GM18909 (cell line): ENCODE measurements around the gene NYNRIN.
"Not testable (repeated sequence)": the region's sequence is repeated elsewhere in the genome, so short reads cannot be mapped to it uniquely, and the experiment has no call there.

Source experiments
- ATAC-seq: cut with Tn5 transposase; IDR thresholded peaks from one replicate; pipeline ENCODE4 v1.9.1; 2021; ENCODE audit warnings: mild to moderate bottlenecking; ENCODE audit not compliant: unreplicated experiment, poor library complexity

NYNRIN gene

DNA sequence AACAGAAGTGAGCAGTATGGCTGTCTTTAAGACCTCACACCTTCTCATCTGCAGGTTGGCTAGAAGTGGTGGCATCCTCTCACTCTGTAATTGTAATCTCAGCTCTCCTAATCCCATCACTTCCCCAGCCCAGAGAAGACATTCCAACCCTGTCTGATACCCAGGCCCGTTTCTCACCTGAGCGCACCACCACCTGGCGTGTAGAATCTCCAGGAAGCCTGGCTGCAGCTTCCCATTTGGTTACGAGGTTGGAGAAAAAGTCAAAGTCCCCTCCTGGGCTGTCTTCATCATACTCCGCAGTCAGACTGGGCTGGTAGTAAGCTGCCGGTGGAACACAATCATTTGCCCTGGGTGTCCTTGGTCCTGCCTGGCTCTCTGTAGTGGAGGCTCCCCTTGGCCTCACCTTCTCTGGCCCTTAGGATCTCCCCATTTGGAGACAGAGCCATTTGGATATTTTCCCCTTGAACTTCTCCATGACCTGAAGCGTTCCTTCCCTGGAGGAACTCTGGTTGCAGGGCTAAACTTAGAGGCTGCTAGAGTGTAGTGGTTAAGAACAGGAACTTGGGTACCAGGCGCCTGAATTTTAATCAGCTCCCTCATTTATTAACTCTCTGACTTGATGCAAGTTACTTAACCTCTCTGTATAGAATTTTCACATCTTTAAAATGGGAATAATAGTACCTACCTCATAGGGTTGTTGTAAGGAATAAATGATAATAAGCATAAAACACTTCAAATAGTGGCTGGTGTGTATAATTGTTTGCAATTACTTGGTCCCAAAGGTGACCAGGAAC, 42.0 kb downstream of the NYNRIN start:
- no peak for ATAC-seq

DNA sequence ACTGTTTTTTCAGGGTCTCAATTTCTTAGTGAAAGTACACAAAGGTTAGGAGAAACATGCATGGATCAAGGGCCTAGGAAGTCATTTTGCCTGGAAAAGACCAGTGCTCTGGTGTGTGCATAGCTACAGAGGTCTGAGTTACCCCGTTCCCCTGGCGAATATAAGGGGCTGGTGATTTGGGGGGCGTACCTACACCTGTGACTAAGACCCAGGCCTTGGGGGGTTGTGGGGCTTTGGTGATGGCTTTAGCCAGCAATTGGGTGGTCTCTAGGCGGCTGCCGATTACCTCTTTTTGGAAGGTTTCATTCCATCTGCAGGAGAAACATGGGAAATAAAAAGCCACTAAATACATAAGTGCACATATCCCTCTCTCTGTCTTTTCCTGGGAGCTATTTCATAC, 42.7 kb downstream of the NYNRIN start:
- no peak for ATAC-seq

GRCh38 chr14:24441904-24442239, 43.1 kb downstream of the NYNRIN start:
- ATAC-seq, result no peak

DNA sequence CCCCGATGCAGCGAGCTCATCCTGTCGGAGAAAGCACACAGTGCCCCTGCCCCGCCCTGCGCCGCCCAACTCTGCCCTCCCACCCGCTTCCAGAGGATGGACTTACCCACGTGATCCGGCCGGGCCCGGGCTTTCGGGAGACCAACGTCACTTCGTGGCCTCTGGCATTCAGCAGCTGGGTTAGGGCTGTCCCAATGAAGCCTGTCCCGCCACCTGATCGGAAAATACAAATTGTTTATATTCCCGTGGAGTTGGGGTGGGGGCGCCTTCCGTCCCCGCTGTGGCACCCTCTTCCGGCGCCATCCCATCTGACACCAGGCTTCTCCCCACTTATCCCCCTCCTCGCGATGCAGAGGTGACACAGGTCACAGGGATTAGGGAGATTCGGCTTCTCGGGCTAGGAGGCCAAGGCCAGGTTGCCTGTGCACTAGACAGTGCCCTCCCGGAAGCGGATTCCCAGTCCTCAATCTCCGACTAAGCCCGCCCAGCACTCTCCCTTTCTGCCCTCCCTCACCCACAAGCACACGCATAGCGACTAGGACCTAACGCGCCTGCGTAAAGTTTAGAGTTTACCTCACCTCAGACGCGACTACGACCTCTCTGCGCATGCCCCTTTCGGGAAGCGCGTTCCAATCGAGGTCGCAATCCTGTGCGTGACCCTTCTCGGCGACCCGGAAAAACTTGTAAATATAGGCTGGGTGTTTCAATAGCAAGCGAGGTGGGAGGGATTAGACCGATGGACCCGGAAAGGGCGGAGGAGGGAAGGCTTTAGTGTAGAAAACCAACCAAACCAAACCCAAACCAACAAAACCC, 43.6 kb downstream of the NYNRIN start, which contains the start of gene SDR39U1:
Gene SDR39U1 (minus strand): TSS at position 537 of the 813 bp plus-strand sequence. CDS start 7 bp downstream, at position 530.
- ATAC-seq, result peak; percentile 93

DNA sequence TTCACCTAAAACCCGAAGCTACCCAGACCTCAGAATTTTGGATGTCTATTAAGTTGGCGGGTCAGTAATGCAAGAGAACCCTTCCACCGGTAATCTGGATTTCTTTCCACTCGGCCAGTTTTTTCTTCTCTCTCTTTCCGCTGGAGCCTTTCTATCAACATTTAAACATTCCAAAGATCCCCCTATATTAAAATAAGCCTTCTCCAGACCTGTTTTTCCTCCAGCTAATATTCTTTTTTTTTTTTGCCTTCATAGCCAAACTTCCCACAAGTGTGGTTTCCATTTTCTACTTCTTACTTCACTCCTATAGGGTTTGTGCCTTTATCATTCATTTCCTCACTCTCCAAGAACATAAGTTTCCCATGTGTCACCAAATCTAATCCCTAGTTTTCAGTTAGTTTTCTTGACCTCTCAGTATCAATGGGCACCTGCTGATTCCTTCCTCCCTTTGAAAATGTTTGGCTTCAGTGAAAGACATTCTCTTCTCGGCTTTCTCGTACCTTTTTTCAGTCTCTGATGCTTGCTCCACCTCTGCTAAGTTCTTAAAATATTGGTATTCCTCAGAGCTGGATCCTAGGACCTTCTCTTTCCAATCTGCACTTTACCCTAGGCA, 44.4 kb downstream of the NYNRIN start:
- no peak for ATAC-seq

- not testable (repeated sequence) for ATAC-seq
Measured at GRCh38 chr14:24450828-24451227, 52.0 kb downstream of the NYNRIN start.

DNA sequence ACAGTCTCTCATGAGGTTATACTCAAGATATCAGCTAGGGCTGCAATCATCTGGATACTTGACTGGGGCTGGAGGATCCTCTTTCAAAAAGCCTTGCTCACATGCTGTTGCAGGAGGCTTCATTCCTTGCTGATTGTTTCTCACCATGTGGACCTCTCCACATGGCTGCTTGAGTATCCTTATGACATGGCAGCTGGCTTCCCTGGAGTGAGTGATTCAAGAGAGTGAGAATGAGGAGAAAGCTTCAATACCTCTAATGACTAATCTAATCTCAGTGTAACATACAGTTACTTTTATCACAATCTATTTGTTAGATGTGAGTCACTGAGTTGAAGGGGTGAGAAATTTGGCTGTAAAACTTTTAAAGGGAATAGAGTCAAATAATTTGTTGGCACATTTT, 58.2 kb downstream of the NYNRIN start:
- no peak for ATAC-seq

DNA sequence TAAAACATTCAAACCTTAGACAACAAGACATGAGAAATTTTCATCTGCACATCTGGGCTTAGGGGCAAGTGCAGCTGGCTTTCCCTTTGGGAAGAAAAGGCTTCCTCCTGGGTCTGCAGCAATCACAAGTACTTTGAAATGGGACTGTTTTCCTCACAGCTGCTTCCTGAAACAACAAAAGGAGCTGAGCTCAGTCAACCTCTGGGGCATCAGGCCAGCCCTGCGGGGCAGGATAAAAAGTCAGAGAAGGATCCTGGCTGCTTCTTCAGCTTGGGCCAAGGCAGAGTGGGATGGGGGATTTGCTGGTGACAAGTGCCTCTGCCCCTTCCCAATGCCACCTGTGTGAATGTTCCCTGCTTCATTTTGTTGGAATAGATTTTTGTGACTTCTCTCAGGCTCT, 59.9 kb downstream of the NYNRIN start:
- no peak for ATAC-seq

GRCh38 chr14:24459331-24459730, 60.5 kb downstream of the NYNRIN start:
- ATAC-seq, result no peak

GRCh38 chr14:24461336-24461735, 62.5 kb downstream of the NYNRIN start:
- no peak for ATAC-seq

DNA sequence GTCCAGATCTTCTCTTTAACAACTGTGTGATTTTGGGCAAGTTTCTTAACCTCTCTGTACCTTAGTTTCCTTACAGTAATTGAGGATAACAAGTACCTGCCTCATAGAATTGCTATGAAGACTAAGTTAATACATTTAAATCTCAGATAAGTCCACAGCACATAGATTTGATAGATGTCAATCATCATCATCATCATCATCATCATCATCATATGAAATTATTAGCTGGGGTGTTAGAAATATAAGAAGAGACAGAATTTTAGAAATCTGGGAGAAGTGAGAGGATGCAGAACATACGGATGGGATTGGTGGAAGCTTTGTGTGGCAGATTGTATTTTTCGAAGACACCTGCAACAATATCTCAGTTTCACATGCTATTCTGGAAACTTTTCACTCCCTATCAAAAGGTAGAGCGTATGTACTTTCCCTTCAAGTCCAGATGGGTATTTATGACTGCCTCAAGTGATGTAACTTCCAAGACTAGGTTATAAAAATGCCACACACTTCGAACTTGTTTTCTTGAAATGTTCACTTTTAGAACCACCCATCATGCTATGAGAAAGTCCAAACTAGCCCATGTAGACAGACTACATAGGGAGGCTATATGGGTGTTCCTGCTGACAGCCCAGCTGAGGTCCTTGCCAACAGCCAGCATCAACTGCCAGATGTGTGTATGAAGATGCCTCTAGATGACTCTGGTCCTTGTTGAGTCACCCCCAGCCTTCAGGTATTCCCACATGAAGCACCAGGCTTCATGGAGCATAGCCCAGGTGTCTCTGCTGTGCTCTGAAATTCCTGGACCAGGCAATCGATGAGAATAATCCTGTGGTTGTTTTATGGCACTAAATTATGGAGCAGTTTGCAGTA, 64.4 kb downstream of the NYNRIN start:
- no peak for ATAC-seq

DNA sequence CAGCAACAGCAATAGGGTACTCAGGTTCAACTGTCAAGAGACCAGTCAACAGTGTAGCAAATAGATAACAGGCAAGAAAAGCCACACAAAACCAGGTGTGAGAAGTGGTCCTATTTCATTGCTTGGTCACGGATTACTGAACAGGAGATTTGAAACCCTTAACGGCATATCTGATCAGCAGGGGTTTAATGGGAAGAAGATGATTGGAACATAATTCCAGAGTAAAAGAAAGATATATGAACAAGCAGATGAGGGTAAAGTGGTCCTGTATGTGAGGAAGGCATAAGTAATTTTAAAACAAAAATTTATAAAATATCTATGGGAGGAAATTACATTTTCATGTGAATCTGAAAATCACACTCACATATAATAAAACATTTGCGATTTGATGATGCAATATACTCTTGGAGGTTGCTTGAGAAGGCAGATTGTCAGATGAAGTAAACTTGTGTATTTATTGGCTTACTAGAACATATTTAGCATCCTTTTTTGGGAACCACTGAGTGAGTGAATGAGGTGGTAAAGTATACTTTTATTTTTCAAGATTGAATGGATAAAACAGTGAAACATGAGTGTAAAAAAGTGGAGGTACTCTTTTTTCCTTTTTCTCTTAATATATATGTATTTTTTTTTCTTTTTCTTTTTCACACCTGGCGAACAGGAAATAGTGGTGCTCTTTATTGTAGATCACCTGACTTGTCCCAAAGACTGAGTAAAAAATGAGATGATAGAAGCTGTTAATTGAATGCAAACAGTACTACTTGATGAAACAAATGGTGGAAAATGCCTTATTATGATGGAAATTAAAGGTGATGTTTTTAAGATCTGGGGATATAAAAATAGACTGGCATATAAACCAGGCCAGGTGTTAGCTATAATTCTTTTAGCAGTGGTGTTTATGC, 65.3 kb downstream of the NYNRIN start:
- ATAC-seq, result no peak

DNA sequence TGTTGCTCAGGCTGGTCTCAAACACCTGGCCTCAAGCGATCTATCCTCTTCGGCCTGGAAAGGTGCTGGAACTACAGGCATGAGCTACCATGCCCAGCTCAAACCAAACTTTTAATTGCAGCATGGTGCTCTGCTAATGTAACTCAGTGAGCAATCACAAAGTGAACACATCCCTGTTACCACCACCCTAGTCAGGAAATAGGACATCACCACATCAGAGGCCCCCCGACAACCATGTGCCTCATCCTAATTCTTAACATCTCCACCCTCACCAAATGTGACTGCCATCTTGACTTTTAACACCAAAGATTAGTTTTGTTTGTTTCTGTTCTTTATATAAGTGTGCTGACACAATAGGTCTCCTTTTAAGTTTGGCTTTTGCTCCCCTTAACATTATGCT, 66.6 kb downstream of the NYNRIN start:
- ATAC-seq, result no peak

DNA sequence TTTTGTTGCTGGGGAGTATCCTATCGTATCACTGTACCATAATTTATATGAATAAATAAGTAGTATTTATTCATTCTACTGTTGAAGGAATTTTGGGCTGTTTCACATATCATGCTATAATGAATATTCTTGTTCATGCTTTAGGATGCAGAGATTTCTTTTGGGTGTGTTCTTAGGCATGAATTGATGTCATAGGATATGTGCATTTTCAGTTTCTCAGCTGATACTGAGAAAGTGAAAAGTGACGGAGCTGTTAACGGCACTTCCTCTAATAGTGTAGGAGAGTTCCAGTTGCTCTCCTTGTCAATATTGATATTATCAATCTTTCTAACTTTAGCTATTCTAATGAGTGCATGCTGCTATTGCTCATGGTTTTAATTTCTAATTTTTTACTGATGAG, 67.0 kb downstream of the NYNRIN start:
- no peak for ATAC-seq
